Articular chondrocyte of knee joint (primary cell): ENCODE data around the gene KCNA10. TPM values are rescaled to one million over a fixed set of nuclear protein-coding genes. Genes with fewer than 3 reads are reported as not detected.

Source experiments
- total RNA-seq: library from RNA; depleted of rRNA; stranded (reverse); fragments of >200 nt; gene quantifications from 2 replicates; pipeline ENCODE4 v1.2.3, GENCODE V29; 2012

Gene KCNA10
- total RNA-seq = not detected in 2 replicates

DNA sequence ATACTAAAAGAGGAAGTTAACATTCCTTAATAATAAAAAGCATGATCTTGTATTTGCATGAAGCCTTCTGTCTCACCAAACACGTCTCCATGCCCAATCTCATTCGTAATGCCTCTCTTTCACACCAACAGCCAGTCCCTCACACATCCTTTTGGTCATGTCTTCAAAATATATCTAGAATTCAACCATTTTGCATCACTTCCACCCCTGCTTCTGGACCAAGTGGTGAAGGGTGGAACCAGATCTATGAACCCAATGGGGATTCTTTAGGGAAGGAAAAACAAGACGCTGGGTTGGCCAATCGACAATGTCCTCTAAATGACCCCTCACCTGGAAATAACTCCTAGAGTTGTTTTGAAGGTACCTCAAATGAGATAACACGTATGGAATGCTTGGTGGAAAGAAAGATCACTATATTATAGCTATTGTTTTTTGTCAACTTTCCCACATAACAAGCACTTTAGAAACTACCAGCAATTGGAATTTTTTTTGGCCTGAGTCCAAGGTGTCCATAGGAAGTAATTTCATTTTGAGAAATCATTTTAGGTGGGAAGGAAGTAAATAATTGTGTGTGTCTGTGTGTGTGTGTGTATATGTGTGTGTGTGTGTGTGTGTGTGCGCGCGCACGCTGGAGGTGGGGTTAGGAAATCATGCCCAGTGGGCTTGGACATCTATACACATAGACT is at the start of gene KCNA10:
Gene KCNA10 (minus strand): TSS at position 51 of the 686 bp plus-strand sequence. CDS start 388 bp downstream, outside the sequence.

Other genes starting within 250 kb of the KCNA10 start
- 28.9 and 30.6 TPM in 2 replicates for gene RBM15, start 179.8 kb downstream of the KCNA10 start, total RNA-seq
- 57.1 and 57.4 TPM in 2 replicates for gene SLC16A4, start 128.1 kb downstream of the KCNA10 start, total RNA-seq
- gene LAMTOR5, start 111.5 kb downstream of the KCNA10 start, total RNA-seq = 63.8 and 77.5 TPM in 2 replicates
- not detected in 2 replicates for gene PROK1, start 68.0 kb downstream of the KCNA10 start, total RNA-seq
- gene KCNA2, start 87.2 kb upstream of the KCNA10 start, total RNA-seq = under 0.01 TPM in 1 of 2 replicates, not detected in the other
- gene KCNA3, start 155.8 kb upstream of the KCNA10 start, total RNA-seq = not detected in 2 replicates